ENCODE measurements around the gene KIT. TPM values are rescaled to one million over a fixed set of nuclear protein-coding genes. Genes with fewer than 3 reads are reported as not detected.

The KIT gene
- total RNA-seq, 1 donor from 2014 or later, result 0.10 TPM

DNA sequence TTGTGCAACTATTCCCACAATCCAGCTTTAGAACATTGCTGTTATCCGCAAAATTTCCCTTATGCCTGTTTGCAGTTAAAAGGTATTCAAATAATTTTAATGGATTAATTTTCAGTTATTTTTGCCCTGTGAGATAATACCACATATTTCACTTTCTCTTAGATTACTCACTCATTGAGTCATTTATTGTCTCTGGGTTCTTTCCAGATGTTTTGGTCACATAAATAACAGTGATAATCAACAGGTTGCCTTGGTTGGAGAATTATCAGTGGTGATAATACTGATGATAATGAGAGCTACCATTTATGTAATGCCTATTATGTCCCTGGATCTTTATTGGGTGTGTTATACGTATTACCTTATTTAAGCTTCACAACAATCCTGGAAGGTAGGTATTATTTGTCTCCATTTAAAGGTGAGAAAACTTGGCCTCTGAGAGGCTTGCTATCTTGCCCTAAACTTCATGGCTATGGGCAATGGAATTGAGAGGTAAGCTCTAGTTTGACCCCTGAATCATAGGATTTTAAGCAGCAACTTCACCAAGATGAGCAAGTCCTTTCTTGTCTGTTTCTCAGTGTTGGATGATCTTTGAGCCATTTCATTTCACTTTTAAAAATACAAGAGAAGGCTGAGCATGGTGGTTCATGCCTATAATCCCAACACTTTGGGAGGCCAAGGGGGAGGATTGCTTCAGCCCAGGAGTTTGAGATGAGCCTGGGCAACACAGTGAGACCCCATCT lies 87.4 kb downstream of the KIT start:
- DNase-seq (ENCODE audit: low read depth), result no peak

DNA sequence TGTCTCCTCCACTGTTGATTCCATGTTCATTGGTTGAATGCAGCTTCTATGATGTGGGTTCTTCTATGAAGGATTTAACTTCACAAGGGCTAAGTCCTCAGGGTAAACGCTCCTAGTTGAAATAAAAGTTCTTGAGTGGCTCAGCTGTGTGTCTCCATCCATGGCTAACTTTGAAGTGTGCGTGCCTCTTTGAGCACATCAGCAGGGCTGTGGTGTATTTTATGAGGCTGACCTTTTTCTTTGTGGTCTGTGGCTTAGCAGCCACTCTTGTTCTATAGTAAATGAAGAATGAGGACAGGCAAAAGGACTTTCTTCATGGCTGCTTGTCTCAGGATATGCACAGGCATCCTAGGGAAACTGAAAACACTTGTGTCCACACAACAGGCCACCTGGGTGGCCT lies 88.5 kb downstream of the KIT start:
- peak; percentile 24 for DNase-seq (ENCODE audit: low read depth)

DNA sequence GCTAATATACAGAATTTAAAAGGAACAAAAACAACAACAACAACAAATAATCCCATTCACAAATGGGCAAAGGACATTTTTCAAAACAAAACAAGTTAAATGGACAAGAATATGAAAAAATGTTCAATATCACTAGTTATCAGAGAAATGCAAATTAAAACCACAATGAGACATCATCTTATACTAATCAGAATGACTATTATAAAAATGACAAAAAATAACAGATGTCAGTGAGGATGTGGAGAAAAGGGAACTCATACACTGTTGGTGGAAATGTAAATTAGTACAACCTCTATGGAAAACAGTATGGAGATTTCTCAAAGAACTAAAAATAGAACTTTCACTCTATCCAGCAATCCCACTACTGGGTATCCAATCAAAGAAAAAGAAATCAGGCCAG lies 92.6 kb downstream of the KIT start:
- DNase-seq (ENCODE audit: low read depth), result no peak

DNA sequence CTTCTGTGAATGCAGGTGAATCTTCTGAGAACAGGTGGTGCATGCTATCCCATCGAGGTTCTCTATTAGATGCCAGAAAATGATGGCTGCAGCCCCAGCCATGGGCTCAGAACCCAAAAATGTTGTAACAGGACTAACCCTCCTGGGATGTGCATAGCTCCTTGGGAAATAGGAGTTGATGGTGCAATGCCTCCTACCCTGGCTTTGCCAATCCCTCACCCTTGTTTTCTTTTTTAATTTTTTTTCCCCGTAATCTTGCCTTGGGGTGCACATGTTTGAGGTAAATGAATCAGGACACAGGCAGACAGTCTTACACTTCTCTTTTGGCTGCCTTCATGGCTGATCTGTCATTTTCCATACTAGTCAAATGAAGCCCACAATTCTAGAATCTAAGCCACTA lies 96.6 kb downstream of the KIT start:
- no peak for DNase-seq (ENCODE audit: low read depth)

DNA sequence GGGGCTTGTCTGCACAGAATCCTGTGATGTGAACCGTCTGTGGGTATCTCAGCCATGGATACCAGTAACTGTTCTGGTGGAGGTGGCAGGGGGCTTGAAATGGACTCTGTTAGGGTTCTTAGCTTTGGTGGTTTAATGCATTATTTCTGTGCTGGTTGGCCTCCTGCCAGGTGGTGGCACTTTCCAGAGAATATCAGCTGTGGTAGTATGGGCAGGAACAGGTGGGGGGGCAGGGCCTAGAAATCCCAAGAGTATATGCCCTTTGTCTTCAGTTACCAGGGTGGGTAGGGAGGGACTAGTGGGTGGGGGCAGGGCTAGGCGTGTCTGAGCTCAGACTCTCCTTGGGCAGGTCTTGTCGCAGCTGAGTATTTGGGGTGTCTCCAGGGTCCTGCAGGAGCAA lies 106.7 kb downstream of the KIT start:
- DNase-seq (ENCODE audit: low read depth), result no peak

DNA sequence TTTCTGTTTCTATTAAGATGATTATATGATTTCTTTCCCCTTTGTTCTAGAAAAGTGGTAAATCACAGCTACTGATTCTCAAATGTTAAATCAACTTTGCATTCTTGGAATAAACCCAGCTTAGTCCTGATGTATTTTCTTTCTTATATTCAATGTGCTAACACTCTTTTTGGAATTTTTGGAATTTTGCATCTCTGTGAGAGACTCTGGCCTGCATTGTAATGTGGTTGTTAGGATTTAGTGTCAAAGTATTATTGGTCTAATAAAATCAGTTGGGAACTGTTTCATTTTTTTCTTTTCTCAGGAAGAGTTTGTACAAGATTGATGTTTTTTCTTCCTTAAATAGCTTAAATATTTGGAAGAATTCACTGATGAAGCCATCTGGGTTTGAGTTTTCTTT lies 109.6 kb downstream of the KIT start:
- DNase-seq (ENCODE audit: low read depth), result no peak

- DNase-seq (ENCODE audit: low read depth), result no peak
Measured at GRCh38 chr4:54773022-54773421, 115.3 kb downstream of the KIT start.

DNA sequence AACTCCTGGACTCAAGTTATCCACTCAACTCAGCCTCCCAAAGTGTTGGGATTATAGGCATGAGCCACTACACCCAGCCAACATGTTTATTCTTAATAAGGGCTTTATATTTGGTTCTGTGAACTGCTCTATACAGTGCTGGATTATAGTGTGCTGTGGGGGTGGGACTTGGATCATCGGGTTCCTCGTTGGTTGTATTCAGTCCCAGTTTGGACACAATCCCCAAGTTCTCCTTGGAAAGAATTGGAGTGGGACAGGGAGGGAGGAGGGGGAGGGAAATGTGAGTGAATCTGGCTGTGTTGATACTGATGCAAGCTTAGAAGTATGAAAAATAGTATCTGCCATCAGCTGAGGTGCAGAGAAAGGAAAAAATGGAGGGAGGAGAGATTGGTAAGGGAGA lies 121.3 kb downstream of the KIT start:
- no peak for DNase-seq (ENCODE audit: low read depth)

DNA sequence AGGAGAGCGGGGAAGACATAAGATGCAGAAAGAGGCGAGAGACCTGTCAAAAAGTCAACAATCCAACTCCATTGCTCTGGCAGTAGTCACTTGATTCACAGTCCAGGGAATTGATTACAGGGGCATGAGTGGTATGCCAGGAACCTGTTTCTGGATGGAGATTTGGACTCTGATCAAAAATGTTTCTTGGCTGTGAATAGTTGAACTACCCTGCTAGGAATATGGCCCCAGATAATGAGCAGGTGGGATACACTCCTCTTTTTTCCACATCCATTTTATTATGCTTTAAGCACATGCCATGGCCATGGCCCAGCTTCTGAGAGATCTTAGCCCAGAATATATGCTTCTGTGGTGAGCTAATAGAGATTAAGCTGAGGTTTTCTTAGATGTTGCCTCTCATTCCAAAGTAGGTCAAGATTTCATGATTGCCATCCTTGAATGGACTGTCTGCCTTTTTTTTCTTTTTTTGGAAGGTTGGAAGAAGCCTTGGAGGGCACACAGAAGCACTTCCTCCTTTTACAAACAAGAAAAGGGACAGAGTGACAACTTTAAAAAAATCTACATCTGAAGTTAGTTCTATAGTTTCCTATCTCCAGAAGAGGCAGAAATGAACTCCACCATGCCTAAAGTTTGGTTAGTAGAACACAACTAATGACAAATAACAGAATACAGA lies 121.9 kb downstream of the KIT start:
- no peak for DNase-seq (ENCODE audit: low read depth)

DNA sequence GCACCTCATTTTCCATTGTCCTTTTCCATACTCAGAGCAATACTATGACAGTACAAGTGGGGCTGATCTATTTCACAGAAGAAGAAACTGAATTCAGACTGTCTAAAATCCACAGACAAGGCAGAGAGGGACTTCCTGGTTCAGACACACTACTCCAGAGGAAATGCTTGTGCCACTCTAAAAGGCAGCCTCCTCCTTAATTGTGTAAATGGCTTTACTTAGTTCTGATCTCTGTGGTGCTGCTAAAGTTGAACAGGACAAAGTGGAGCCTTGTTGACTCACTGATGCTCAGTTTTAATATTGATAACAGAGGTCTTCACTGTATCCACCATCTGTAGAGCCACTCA lies 122.4 kb downstream of the KIT start:
- no peak for DNase-seq (ENCODE audit: low read depth)

DNA sequence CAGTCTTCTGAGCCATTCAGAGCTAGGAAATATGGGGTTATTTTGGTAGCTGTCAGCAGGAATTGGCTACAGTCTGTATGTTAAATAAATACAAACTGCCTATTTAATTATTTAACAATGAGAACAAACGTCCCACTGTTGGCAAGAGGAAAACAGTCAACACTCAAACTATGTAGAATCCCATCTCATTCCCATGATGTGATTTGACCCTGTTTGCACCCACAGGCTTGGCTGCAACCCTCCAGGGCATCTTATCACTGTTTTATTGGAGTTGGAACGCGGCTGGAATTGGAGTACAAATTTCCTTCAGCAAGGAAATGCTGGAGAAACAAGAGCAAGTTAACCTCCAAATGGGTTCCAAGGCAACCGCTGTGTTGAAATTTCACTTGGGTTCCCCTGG lies 124.0 kb downstream of the KIT start:
- DNase-seq (ENCODE audit: low read depth), result no peak

GRCh38 chr4:54783402-54784110 lies 125.8 kb downstream of the KIT start:
- no peak for DNase-seq (ENCODE audit: low read depth)

- DNase-seq (ENCODE audit: low read depth), result no peak
Measured at GRCh38 chr4:54784161-54784671, 126.5 kb downstream of the KIT start.
